HG02623 (cell line): Measurements from ENCODE around the gene SPDYE6.
"Not testable (repeated sequence)": the region's sequence is repeated elsewhere in the genome, so short reads cannot be mapped to it uniquely, and the experiment has no call there.

Experiments used
- ATAC-seq: cut with Tn5 transposase; IDR thresholded peaks from one replicate; pipeline ENCODE4 v1.9.1; 2021; ENCODE audit warnings: moderate library complexity; ENCODE audit not compliant: unreplicated experiment

The SPDYE6 gene

DNA sequence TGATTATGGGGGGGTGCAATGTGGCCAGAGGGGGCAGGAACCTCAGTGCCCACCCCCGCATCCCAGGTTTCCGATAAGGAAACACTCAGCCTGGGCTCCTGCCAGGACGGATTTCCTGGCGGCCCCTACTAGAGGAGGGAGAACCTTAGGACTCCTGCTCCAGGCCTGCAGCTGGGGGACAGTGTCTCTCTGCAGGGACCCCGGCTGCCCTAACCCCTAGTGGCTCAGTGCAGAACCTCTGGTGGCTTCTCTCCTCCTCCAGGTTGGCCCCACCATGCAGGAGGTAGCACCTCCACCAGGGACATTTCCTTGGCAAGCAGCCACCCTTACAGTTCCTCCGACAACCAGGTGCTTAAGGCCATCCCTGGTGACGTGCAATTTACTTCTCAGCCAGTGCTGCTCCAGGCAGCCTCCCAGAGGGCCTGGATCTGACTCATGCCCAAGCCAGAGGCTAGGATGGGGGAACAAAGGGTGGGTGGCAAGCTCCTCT lies 37.7 kb downstream of the SPDYE6 start:
- no peak for ATAC-seq

DNA sequence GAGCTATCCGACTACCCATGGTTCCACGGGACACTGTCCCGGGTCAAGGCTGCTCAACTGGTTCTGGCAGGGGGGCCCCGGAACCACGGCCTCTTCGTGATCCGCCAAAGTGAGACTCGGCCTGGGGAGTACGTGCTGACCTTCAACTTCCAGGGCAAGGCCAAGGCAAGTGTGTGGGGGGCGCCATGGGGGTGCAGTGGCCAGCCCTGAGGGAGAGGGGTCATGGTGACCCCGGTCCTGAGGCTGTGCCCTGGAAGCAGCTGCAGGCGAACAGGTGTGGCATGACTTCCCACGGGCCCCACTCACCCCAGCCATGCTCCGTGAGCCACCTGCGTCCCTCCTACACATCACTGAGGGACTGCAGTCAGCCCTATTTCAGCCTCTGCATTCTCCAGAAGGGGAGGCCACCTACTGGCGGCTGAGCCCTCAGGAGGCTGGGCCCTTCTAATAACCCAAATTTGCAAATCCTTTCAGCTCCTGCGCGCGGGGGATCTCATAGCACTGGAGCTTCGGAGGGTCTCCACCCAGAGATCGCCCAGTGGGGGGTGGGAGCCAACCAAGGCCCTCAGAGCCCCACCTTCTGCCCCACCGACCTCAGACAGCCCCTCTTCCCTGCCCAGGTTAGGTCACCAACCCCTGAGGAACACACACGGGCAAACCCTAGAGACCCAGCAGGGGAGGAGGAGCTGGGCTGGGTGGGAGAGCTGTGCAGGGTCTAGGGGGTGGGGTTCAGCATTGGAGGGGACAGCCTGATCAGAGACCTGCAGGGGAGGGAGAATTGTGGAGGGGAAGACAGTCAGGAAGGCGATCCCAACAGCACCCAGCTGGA lies 38.8 kb downstream of the SPDYE6 start:
- ATAC-seq = no peak

DNA sequence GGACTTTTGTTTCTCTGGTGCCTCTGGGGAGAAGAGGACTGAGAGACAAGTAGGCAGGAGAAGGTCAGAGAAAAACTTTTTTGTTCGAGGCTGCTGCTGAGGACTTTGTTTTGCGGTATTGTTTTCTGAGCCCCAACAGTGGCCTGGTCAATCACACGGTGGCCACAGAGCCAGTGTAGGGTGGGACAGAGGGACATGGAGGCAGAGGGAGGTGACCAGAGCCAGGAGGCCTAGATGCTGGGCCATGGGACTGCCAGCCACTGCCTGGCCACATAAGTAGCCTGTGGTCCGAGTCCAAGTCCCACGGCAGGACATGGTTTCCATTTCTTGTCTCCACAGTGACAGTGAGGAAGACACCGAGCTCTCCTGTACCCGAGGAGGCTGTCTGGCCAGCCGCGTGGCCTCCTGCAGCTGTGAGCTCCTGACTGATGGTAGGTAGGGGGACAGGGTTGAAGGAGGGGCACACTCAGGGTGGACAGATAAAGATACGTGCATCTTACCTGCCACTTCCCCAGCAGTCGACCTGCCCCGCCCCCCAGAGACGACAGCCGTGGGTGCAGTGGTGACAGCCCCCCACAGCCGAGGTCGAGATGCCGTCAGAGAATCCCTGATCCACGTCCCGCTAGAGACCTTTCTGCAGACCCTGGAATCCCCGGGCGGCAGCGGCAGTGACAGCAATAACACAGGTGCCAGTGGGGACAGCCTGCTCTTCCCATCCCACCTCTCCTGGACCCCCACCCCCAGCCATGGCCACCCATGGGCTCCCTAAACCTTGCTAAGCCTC lies 42.1 kb downstream of the SPDYE6 start:
- no peak for ATAC-seq

- ATAC-seq = no peak
Observed at GRCh38 chr7:102312317-102312716, 43.9 kb downstream of the SPDYE6 start.

DNA sequence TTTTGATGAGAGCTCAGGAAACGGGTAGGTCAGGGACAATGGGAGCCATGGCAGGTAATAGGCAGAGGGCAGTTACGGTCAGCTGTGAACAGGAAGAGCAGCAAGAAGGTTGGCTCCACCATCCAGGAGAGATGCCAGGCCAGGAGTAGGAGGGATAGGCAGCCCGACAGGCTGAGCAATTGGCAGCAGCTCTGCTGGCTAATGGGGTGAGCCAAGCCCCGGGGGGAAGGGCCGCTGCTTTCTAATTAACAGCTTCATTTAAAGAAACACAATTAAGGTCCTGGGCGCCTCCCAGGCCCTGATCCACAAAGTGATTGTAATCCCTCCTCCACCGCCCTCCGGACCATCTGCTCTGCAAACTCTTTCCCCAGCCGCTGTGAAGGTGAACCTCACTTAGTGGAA lies 45.8 kb downstream of the SPDYE6 start:
- no peak for ATAC-seq

- ATAC-seq = peak; percentile 62
Observed at GRCh38 chr7:102306916-102307677, 49.1 kb downstream of the SPDYE6 start.

GRCh38 chr7:102305414-102306268 lies 50.6 kb downstream of the SPDYE6 start:
- ATAC-seq = peak; percentile 49

GRCh38 chr7:102304668-102305067 lies 51.6 kb downstream of the SPDYE6 start:
- no peak for ATAC-seq

- ATAC-seq = no peak
Observed at GRCh38 chr7:102303669-102304422, 52.4 kb downstream of the SPDYE6 start.

DNA sequence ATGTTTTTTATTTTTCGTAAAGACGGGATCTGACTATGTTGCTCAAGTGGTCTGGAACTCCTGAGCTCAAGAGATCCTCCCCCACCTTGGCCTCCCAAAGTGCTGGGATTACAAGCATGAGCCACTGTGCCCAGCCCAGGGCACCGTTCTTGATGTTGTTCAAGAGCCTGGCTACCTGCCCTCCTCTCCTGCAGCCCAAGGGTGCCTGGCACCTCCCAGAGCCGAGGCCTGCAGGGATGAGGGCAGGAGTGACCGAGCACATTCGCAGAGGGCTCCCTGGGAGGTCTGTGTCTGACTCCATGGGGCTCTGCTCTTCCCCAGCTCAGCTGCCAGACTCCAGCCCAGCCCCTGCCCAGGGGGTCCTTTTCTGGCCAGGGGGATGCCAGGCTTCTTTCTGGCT lies 54.2 kb downstream of the SPDYE6 start:
- no peak for ATAC-seq

DNA sequence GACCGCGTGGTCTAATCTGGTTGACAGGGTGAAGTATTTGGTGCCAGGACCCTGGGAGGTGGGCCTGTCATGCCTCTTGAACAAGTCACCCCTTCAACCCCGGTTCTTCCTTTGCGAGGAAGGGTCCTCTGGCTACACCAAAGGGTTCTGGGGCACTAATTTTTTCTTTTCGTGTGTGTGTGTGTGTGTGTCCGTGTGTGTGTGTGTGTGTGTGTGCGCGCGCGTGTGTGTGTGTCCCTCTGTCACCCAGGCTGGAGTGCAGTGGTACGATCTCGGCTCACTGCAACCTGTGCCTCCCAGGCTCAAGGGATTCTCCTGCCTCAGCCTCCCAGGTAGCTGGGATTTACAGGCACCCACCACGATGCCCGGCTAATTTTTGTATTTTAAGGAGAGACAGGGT lies 54.9 kb downstream of the SPDYE6 start:
- ATAC-seq = not testable (repeated sequence)

DNA sequence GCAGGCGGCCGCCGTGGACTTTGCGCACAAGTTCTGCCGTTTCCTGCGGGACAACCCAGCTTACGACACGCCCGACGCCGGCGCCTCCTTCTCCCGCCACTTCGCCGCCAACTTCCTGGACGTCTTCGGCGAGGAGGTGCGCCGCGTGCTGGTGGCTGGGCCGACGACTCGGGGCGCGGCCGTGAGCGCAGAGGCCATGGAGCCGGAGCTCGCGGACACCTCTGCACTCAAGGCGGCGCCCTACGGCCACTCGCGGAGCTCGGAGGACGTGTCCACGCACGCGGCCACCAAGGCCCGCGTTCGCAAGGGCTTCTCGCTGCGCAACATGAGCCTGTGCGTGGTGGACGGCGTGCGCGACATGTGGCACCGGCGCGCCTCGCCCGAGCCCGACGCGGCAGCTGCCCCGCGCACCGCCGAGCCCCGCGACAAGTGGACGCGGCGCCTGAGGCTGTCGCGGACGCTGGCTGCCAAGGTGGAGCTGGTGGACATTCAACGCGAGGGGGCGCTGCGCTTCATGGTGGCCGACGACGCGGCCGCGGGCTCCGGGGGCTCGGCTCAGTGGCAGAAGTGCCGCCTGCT lies 55.5 kb downstream of the SPDYE6 start:
- no peak for ATAC-seq

- no peak for ATAC-seq
Observed at GRCh38 chr7:102297487-102298218, 58.6 kb downstream of the SPDYE6 start.

GRCh38 chr7:102296514-102296913 lies 59.7 kb downstream of the SPDYE6 start:
- no peak for ATAC-seq

DNA sequence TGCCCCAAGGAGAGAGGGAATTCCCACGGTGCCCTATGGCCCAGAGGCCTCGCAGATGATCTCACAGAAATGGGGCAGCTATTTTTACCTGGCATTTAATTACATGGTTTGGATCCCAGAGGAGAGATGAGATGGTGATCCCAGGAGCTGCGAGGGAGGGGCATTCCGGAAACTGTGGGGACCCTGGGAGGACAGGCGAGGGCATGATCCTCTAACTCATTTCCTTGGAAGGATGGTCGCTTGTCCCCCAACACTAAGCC lies 60.1 kb downstream of the SPDYE6 start:
- ATAC-seq = no peak
